Peyer's patch (tissue), 4 donors: ENCODE data around the gene ST7. TPM values are rescaled to one million over a fixed set of nuclear protein-coding genes. Genes with fewer than 3 reads are reported as not detected.

Experiments used
- DNase-seq, 3 donors: peaks; one replicate each; pipeline ENCODE4 v3.0.0-alpha.2; 2017 to 2019
- H3K27ac ChIP-seq, 4 donors: fragments of 200-600 bp; sonication (generic); one replicate each; pipeline ENCODE4 v1.5.1; 2016 to 2019
- H3K27me3 ChIP-seq, 2 donors: fragments of 200-600 bp; sonication (generic); one replicate each; pipeline ENCODE4 v1.5.1; 2019
- H3K36me3 ChIP-seq, 3 donors: fragments of 200-600 bp; sonication (generic); one replicate each; pipeline ENCODE4 v1.5.1; 2016 to 2019
- H3K4me1 ChIP-seq, 4 donors: fragments of 200-600 bp; sonication (generic); one replicate each; pipeline ENCODE4 v1.5.1; 2016 to 2019
- H3K4me3 ChIP-seq, 4 donors: fragments of 200-600 bp; sonication (generic); 1 replicate in 3 of 4; 2 replicates in 1 of 4; pipeline ENCODE4 v1.5.1; 2016 to 2019; ENCODE audit warnings: mild to moderate bottlenecking in 1 of 4
- H3K9me3 ChIP-seq, 4 donors: fragments of 200-600 bp; sonication (generic); one replicate each; pipeline ENCODE4 v1.5.1; 2016 to 2019; ENCODE audit warnings: mild to moderate bottlenecking in 1 of 4
- CTCF ChIP-seq, 6 experiments: fragments of 450-650 bp in 4 of 6; fragments of 200-600 bp in 2 of 6; sonication (generic) in 1 of 6; IDR thresholded peaks; one replicate each; pipeline ENCODE4 v1.5.1; 2017 to 2019; ENCODE audit warnings: antibody characterized with exemption in 6 of 6, mild to moderate bottlenecking in 3 of 6, moderate library complexity in 1 of 6
- POLR2A ChIP-seq, 2 donors: fragments of 450-650 bp; IDR thresholded peaks; one replicate each; pipeline ENCODE4 v1.5.1; 2017; ENCODE audit warnings: antibody characterized with exemption in 2 of 2, mild to moderate bottlenecking in 2 of 2, moderate library complexity in 2 of 2
- total RNA-seq, 4 donors: library from RNA; depleted of rRNA; stranded (reverse); fragments of >200 nt; gene quantifications; one replicate each; pipeline ENCODE4 v1.1.0, GENCODE V29; 2016

Gene ST7
- total RNA-seq, 4 donors from 2014 or later = 26.8 to 39.6 (median 29.8) TPM

GRCh38 chr7:117041007-117041406 is 87.7 kb downstream of the ST7 start:
- Histone ChIP-seq H3K4me1 (no peaks in the 10 kb centered on the region), H3K36me3 (no peaks in the 10 kb centered on the region), H3K9me3 (no peaks in the 10 kb centered on the region), H3K4me3 (no peak overlapping the region), H3K27me3 (no peaks in the 10 kb centered on the region), H3K27ac (no peak overlapping the region)
- DNase-seq = no peak
- no peak for TF ChIP-seq POLR2A (IDR thresholded peaks at IDR 0.05)
- TF ChIP-seq CTCF (IDR thresholded peaks at IDR 0.05) = no peak

GRCh38 chr7:117041822-117042221 is 88.5 kb downstream of the ST7 start:
- Histone ChIP-seq H3K4me1 (no peaks in the 10 kb centered on the region), H3K9me3 (no peaks in the 10 kb centered on the region), H3K27ac (no peak overlapping the region), H3K4me3 (no peak overlapping the region), H3K27me3 (no peaks in the 10 kb centered on the region), H3K36me3 (no peaks in the 10 kb centered on the region)
- DNase-seq = no peak
- no peak for TF ChIP-seq POLR2A (IDR thresholded peaks at IDR 0.05)
- TF ChIP-seq CTCF (IDR thresholded peaks at IDR 0.05) = no peak

GRCh38 chr7:117043108-117043825 is 90.0 kb downstream of the ST7 start:
- Histone ChIP-seq H3K4me1 (no peaks in the 10 kb centered on the region), H3K27ac (no peak overlapping the region), H3K36me3 (no peaks in the 10 kb centered on the region), H3K9me3 (no peaks in the 10 kb centered on the region), H3K27me3 (no peaks in the 10 kb centered on the region), H3K4me3 (no peak overlapping the region)
- TF ChIP-seq POLR2A (IDR thresholded peaks at IDR 0.05) = no peak
- TF ChIP-seq CTCF (IDR thresholded peaks at IDR 0.05) = no peak
- DNase-seq = no peak

GRCh38 chr7:117044664-117045063 is 91.4 kb downstream of the ST7 start:
- H3K4me1 ChIP-seq = peaks cover 0 to 5% (median 0%) of the 10 kb centered on the region in 4 donors
- no peak overlapping the region for H3K4me3 ChIP-seq
- no peak for TF ChIP-seq POLR2A (IDR thresholded peaks at IDR 0.05)
- no peak for TF ChIP-seq CTCF (IDR thresholded peaks at IDR 0.05)
- H3K27me3 ChIP-seq = no peaks in the 10 kb centered on the region
- no peak for DNase-seq
- no peaks in the 10 kb centered on the region for H3K36me3 ChIP-seq
- H3K9me3 ChIP-seq = no peaks in the 10 kb centered on the region
- no peak overlapping the region for H3K27ac ChIP-seq

GRCh38 chr7:117045927-117046710 is 92.8 kb downstream of the ST7 start:
- DNase-seq = no peak
- H3K9me3 ChIP-seq = no peaks in the 10 kb centered on the region
- H3K4me1 ChIP-seq = peaks cover 0 to 5% (median 0%) of the 10 kb centered on the region in 4 donors

More at GRCh38 chr7:117045927-117046710, 92.8 kb downstream of the ST7 start:
- Histone ChIP-seq H3K27me3 (no peaks in the 10 kb centered on the region), H3K36me3 (no peaks in the 10 kb centered on the region), H3K4me3 (no peak overlapping the region), H3K27ac (no peak overlapping the region)
- TF ChIP-seq CTCF (IDR thresholded peaks at IDR 0.05) (no peak), POLR2A (IDR thresholded peaks at IDR 0.05) (no peak)
